Measurements from ENCODE around the gene KCNK3. TPM values are rescaled to one million over a fixed set of nuclear protein-coding genes. Genes with fewer than 3 reads are reported as not detected.

KCNK3 gene
- total RNA-seq, 3 donors from 2014 or later (not counting 1 experiment from before 2014, with no cell fraction given): not detected

- peaks cover 38 to 50% of the 10 kb centered on the region in 2 donors for H3K27me3 Mint-ChIP-seq (ENCODE audit: low read depth in 2 of 2)
- H3K9me3 ChIP-seq (ENCODE audit: control insufficient read depth, insufficient read depth, low read length): no peaks in the 10 kb centered on the region
Measured at GRCh38 chr2:26646986-26647672, 45.4 kb upstream of the KCNK3 start.

DNA sequence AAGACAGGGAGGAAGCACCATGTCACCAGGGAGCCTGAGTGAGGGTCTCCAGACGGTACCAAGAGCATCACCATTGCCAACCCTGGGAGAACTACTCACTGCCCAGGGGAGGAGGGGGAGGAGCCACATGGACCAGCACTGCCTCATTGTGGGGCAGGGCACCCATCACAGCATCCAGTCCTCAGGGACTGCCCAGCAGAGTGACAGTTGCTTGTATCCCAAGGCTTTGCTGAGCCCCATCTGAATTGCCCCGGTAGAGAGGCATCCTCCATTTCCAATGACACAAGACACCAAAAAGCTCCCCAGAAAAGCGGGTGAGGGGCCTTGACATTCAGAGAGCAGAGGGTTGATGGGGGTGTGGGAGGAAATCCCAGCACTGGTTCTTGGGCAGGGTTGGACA, 44.5 kb upstream of the KCNK3 start:
- H3K4me1 Mint-ChIP-seq: peaks cover 0 to 7% of the 10 kb centered on the region in 2 donors
- H3K36me3 Mint-ChIP-seq: no peaks in the 10 kb centered on the region
- WGBS (ENCODE audit: insufficient coverage): 91% methylated on average over 2 of the region's 3 CpGs
- no peaks in the 10 kb centered on the region for H3K36me3 ChIP-seq (ENCODE audit: control insufficient read depth, insufficient read depth, low read length)
- H3K27me3 Mint-ChIP-seq (ENCODE audit: low read depth in 2 of 2): peaks cover 38 to 50% of the 10 kb centered on the region in 2 donors
- no peak for ATAC-seq
- intact Hi-C loops (cut with micrococcal nuclease): no loop called here
- TF ChIP-seq, protein P1, sequence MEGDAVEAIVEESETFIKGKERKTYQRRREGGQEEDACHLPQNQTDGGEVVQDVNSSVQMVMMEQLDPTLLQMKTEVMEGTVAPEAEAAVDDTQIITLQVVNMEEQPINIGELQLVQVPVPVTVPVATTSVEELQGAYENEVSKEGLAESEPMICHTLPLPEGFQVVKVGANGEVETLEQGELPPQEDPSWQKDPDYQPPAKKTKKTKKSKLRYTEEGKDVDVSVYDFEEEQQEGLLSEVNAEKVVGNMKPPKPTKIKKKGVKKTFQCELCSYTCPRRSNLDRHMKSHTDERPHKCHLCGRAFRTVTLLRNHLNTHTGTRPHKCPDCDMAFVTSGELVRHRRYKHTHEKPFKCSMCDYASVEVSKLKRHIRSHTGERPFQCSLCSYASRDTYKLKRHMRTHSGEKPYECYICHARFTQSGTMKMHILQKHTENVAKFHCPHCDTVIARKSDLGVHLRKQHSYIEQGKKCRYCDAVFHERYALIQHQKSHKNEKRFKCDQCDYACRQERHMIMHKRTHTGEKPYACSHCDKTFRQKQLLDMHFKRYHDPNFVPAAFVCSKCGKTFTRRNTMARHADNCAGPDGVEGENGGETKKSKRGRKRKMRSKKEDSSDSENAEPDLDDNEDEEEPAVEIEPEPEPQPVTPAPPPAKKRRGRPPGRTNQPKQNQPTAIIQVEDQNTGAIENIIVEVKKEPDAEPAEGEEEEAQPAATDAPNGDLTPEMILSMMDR (IDR thresholded peaks at IDR 0.05): no peak
- H3K9me3 Mint-ChIP-seq: no peaks in the 10 kb centered on the region
- no peak overlapping the region for H3K27ac Mint-ChIP-seq
- H3K27ac ChIP-seq (ENCODE audit: low read length): no peak overlapping the region
- DNase-seq: no peak
- H3K4me3 ChIP-seq (ENCODE audit: low read length): no peak overlapping the region
- H3K9me3 ChIP-seq (ENCODE audit: control insufficient read depth, insufficient read depth, low read length): no peaks in the 10 kb centered on the region
- H3K4me3 Mint-ChIP-seq: no peak overlapping the region
- no peaks in the 10 kb centered on the region for H3K27me3 ChIP-seq (ENCODE audit: control insufficient read depth, insufficient read depth, low read length)
- no peaks in the 10 kb centered on the region for H3K4me1 ChIP-seq (ENCODE audit: control insufficient read depth, insufficient read depth, low read length)

More at GRCh38 chr2:26646986-26647672, 45.4 kb upstream of the KCNK3 start:
- ATAC-seq: no peak
- no peaks in the 10 kb centered on the region for H3K9me3 Mint-ChIP-seq
- no peaks in the 10 kb centered on the region for H3K36me3 Mint-ChIP-seq
- TF ChIP-seq, protein P1 (IDR thresholded peaks at IDR 0.05): no peak
- no peak overlapping the region for H3K27ac ChIP-seq (ENCODE audit: low read length)
- 86% methylated on average over 6 of the region's 6 CpGs for WGBS (ENCODE audit: insufficient coverage)
- H3K36me3 ChIP-seq (ENCODE audit: control insufficient read depth, insufficient read depth, low read length): no peaks in the 10 kb centered on the region
- H3K27me3 ChIP-seq (ENCODE audit: control insufficient read depth, insufficient read depth, low read length): peaks cover 2% of the 10 kb centered on the region
- peaks cover 0 to 7% of the 10 kb centered on the region in 2 donors for H3K4me1 Mint-ChIP-seq
- H3K27ac Mint-ChIP-seq: no peak overlapping the region
- DNase-seq: no peak
- intact Hi-C loops (cut with micrococcal nuclease): no loop called here
- no peaks in the 10 kb centered on the region for H3K4me1 ChIP-seq (ENCODE audit: control insufficient read depth, insufficient read depth, low read length)
- H3K4me3 Mint-ChIP-seq: no peak overlapping the region
- no peak overlapping the region for H3K4me3 ChIP-seq (ENCODE audit: low read length)

GRCh38 chr2:26648516-26648915, 44.0 kb upstream of the KCNK3 start:
- WGBS (ENCODE audit: insufficient coverage): 74% methylated on average over 6 of the region's 6 CpGs
- intact Hi-C loops (cut with micrococcal nuclease): no loop called here
- peaks cover 0 to 7% of the 10 kb centered on the region in 2 donors for H3K4me1 Mint-ChIP-seq
- Histone ChIP-seq H3K36me3 (ENCODE audit: control insufficient read depth, insufficient read depth, low read length) (no peaks in the 10 kb centered on the region), H3K4me1 (ENCODE audit: control insufficient read depth, insufficient read depth, low read length) (no peaks in the 10 kb centered on the region), H3K27ac (ENCODE audit: low read length) (no peak overlapping the region), H3K27me3 (ENCODE audit: control insufficient read depth, insufficient read depth, low read length) (no peaks in the 10 kb centered on the region), H3K9me3 (ENCODE audit: control insufficient read depth, insufficient read depth, low read length) (no peaks in the 10 kb centered on the region), H3K4me3 (ENCODE audit: low read length) (no peak overlapping the region)
- TF ChIP-seq, protein P1 (IDR thresholded peaks at IDR 0.05): no peak
- H3K36me3 Mint-ChIP-seq: no peaks in the 10 kb centered on the region
- ATAC-seq (no peak), DNase-seq (no peak)
- H3K27ac Mint-ChIP-seq: no peak overlapping the region
- no peaks in the 10 kb centered on the region for H3K9me3 Mint-ChIP-seq
- H3K4me3 Mint-ChIP-seq: no peak overlapping the region
- H3K27me3 Mint-ChIP-seq (ENCODE audit: low read depth in 2 of 2): peaks cover 38 to 54% of the 10 kb centered on the region in 2 donors

GRCh38 chr2:26649322-26649721, 43.2 kb upstream of the KCNK3 start:
- Mint-ChIP-seq H3K4me3 (no peak overlapping the region), H3K27ac (no peak overlapping the region), H3K4me1 (peaks cover 0 to 2% of the 10 kb centered on the region in 2 donors), H3K9me3 (no peaks in the 10 kb centered on the region), H3K27me3 (ENCODE audit: low read depth in 2 of 2) (peaks cover 35 to 54% of the 10 kb centered on the region in 2 donors), H3K36me3 (no peaks in the 10 kb centered on the region)
- H3K9me3 ChIP-seq (ENCODE audit: control insufficient read depth, insufficient read depth, low read length): no peaks in the 10 kb centered on the region
- 72% methylated on average over 7 of the region's 7 CpGs for WGBS (ENCODE audit: insufficient coverage)
- no peaks in the 10 kb centered on the region for H3K4me1 ChIP-seq (ENCODE audit: control insufficient read depth, insufficient read depth, low read length)
- H3K27ac ChIP-seq (ENCODE audit: low read length): no peak overlapping the region
- H3K36me3 ChIP-seq (ENCODE audit: control insufficient read depth, insufficient read depth, low read length): no peaks in the 10 kb centered on the region
- ATAC-seq (no peak), DNase-seq (no peak)
- intact Hi-C loops (cut with micrococcal nuclease): no loop called here
- H3K4me3 ChIP-seq (ENCODE audit: low read length): no peak overlapping the region
- TF ChIP-seq, protein P1 (IDR thresholded peaks at IDR 0.05): no peak
- H3K27me3 ChIP-seq (ENCODE audit: control insufficient read depth, insufficient read depth, low read length): no peaks in the 10 kb centered on the region
